H1 (cell line): Measurements from ENCODE around the gene GAS6.

Experiments used
- ATF2 ChIP-seq: IDR thresholded peaks from 2 replicates; pipeline ENCODE4 v1.6.1; 2012; ENCODE audit warnings: low read length, inconsistent platforms
- CHD2 ChIP-seq: IDR thresholded peaks from 2 replicates; pipeline ENCODE4 v1.6.1; 2012; ENCODE audit warnings: low read length, improper control_type of control experiment
- CTCF ChIP-seq, 3 experiments: IDR thresholded peaks; 1 replicate in 2 of 3; 2 replicates in 1 of 3; pipeline versions ENCODE4 v1.5.1 to v1.6.1; 2011; ENCODE audit warnings: low read length in 3 of 3, mild to moderate bottlenecking in 3 of 3, inconsistent platforms in 2 of 3, low read depth in 1 of 3, moderate library complexity in 1 of 3; ENCODE audit not compliant: insufficient read depth in 1 of 3; ENCODE audit errors: control extremely low read depth in 1 of 3
- GABPA ChIP-seq: IDR thresholded peaks from 2 replicates; pipeline ENCODE4 v1.6.1; 2011; ENCODE audit warnings: mild to moderate bottlenecking, low read length, moderate library complexity, borderline replicate concordance; ENCODE audit not compliant: insufficient read depth
- GTF2F1 ChIP-seq: IDR thresholded peaks from 2 replicates; pipeline ENCODE4 v1.6.1; 2012; ENCODE audit warnings: low read depth, low read length, improper control_type of control experiment, borderline replicate concordance
- MAFK ChIP-seq: IDR thresholded peaks from 2 replicates; pipeline ENCODE4 v1.6.1; 2012; ENCODE audit warnings: low read depth, mild to moderate bottlenecking, improper control_type of control experiment, low read length
- POLR2A ChIP-seq, 2 experiments: IDR thresholded peaks; 1 replicate in 1 of 2; 2 replicates in 1 of 2; pipeline ENCODE4 v1.6.1; 2011; ENCODE audit warnings: low read depth in 2 of 2, low read length in 2 of 2, mild to moderate bottlenecking in 2 of 2; ENCODE audit errors: control extremely low read depth in 1 of 2
- RAD21 ChIP-seq, 2 experiments: IDR thresholded peaks in 1 of 2; conservative IDR thresholded peaks in 1 of 2; 2 replicates each; pipeline ENCODE4 v1.6.1; 2011; ENCODE audit warnings: low read depth in 2 of 2, low read length in 2 of 2, improper control_type of control experiment in 1 of 2, inconsistent platforms in 1 of 2, mild to moderate bottlenecking in 1 of 2, moderate library complexity in 1 of 2
- SIN3A ChIP-seq, 2 experiments: IDR thresholded peaks in 1 of 2; conservative IDR thresholded peaks in 1 of 2; 2 replicates each; pipeline ENCODE4 v1.6.1; 2011 to 2012; ENCODE audit warnings: low read length in 2 of 2, improper control_type of control experiment in 1 of 2, low read depth in 1 of 2, mild to moderate bottlenecking in 1 of 2
- SRF ChIP-seq: IDR thresholded peaks from 2 replicates; pipeline ENCODE4 v1.6.1; 2011; ENCODE audit warnings: mild to moderate bottlenecking, low read depth, low read length, moderate library complexity
- TEAD4 ChIP-seq: IDR thresholded peaks from 2 replicates; pipeline ENCODE4 v1.6.1; 2012; ENCODE audit warnings: low read depth, low read length, inconsistent platforms, mixed read lengths

GRCh38 chr13:113855931-113856715 lies 7.8 kb downstream of the GAS6 start:
- TF ChIP-seq CTCF (IDR thresholded peaks at IDR 0.05; ENCODE audit: control extremely low read depth in 1 of 3, insufficient read depth in 1 of 3, low read depth in 1 of 3, low read length in 3 of 3): no peak
- no peak for TF ChIP-seq ATF2
- no peak for TF ChIP-seq SRF
- TF ChIP-seq MAFK: no peak
- TF ChIP-seq SIN3A (conservative IDR thresholded peaks at IDR 0.05 in 1 of 2, IDR thresholded peaks at IDR 0.05 in 1 of 2; ENCODE audit: low read depth in 1 of 2, low read length in 2 of 2): no peak
- TF ChIP-seq GABPA: no peak
- no peak for TF ChIP-seq TEAD4
- TF ChIP-seq CHD2: no peak
- TF ChIP-seq GTF2F1: no peak
- no peak for TF ChIP-seq POLR2A (IDR thresholded peaks at IDR 0.05; ENCODE audit: control extremely low read depth in 1 of 2, low read depth in 2 of 2, low read length in 2 of 2)
- TF ChIP-seq RAD21 (IDR thresholded peaks at IDR 0.05 in 1 of 2, conservative IDR thresholded peaks at IDR 0.05 in 1 of 2; ENCODE audit: low read depth in 2 of 2, low read length in 2 of 2): no peak
